Stimulated activated CD8-positive, alpha-beta memory T cell treated with anti-CD3 and anti-CD28 coated beads, Interleukin-7, amount 100 ng/mL, for 48 hours (primary cell): ENCODE data around the gene GRIA2.

Experiments
- DNase-seq, 2 donors: peaks; one replicate each; pipeline ENCODE4 v3.0.0-alpha.2; 2020; ENCODE audit warnings: low read depth in 1 of 2; ENCODE audit errors: extremely low read depth in 1 of 2

The GRIA2 gene

GRCh38 chr4:157358851-157359250 lies 138.3 kb downstream of the GRIA2 start:
- DNase-seq = no peak

GRCh38 chr4:157363360-157363759 lies 142.8 kb downstream of the GRIA2 start:
- DNase-seq = no peak

GRCh38 chr4:157372154-157372553 lies 151.6 kb downstream of the GRIA2 start:
- no peak for DNase-seq

- no peak for DNase-seq
Measured at GRCh38 chr4:157372567-157372966, 152.0 kb downstream of the GRIA2 start.

- no peak for DNase-seq
Measured at GRCh38 chr4:157389741-157390140, 169.2 kb downstream of the GRIA2 start.

- DNase-seq = no peak
Measured at GRCh38 chr4:157405070-157405469, 184.5 kb downstream of the GRIA2 start.
